Daoy (cell line): ENCODE results near the gene CXCL14. TPM values are rescaled to one million over a fixed set of nuclear protein-coding genes. Genes with fewer than 3 reads are reported as not detected.

Experiments used
- DNase-seq: peaks from one replicate; pipeline ENCODE4 v3.0.0-alpha.2; 2015; ENCODE audit warnings: low read depth
- total RNA-seq: library from RNA; depleted of rRNA; stranded (reverse); fragments of >200 nt; shearing (Covaris generic); gene quantifications from 2 replicates; pipeline ENCODE4 v1.2.3, GENCODE V29; 2014; rRNA removed

CXCL14 gene
- 0.29 TPM in 1 of 2 replicates, not detected in the other for total RNA-seq

GRCh38 chr5:135578685-135579341 is at the start of gene CXCL14:
Gene CXCL14, minus strand, starts transcription at chr5:135578991. Its CDS starts 213 bp downstream, at chr5:135578778.
- DNase-seq = peak; percentile 82

- DNase-seq = no peak
These were observed 47.8 kb upstream of the CXCL14 start for GRCh38 chr5:135626636-135627035.

- no peak for DNase-seq
These were observed 47.2 kb upstream of the CXCL14 start for GRCh38 chr5:135625961-135626360.

GRCh38 chr5:135625486-135625885 is 46.7 kb upstream of the CXCL14 start:
- DNase-seq = no peak

GRCh38 chr5:135625061-135625460 is 46.3 kb upstream of the CXCL14 start:
- no peak for DNase-seq

- DNase-seq = no peak
These were observed 44.5 kb upstream of the CXCL14 start for GRCh38 chr5:135623186-135623715.

- no peak for DNase-seq
These were observed 36.9 kb upstream of the CXCL14 start for GRCh38 chr5:135615581-135616260.

- DNase-seq = no peak
These were observed 36.4 kb upstream of the CXCL14 start for GRCh38 chr5:135615171-135615570.

- DNase-seq = no peak
These were observed 31.2 kb upstream of the CXCL14 start for GRCh38 chr5:135609981-135610380.

- DNase-seq = no peak
These were observed 30.1 kb upstream of the CXCL14 start for GRCh38 chr5:135608761-135609443.

- DNase-seq = no peak
These were observed 29.6 kb upstream of the CXCL14 start for GRCh38 chr5:135608361-135608760.

- DNase-seq = no peak
These were observed 27.6 kb upstream of the CXCL14 start for GRCh38 chr5:135606431-135606830.

GRCh38 chr5:135605221-135605620 is 26.4 kb upstream of the CXCL14 start:
- DNase-seq = no peak

GRCh38 chr5:135604056-135604455 is 25.3 kb upstream of the CXCL14 start:
- DNase-seq = no peak

- DNase-seq = no peak
These were observed 24.3 kb upstream of the CXCL14 start for GRCh38 chr5:135602882-135603721.

- no peak for DNase-seq
These were observed 22.7 kb upstream of the CXCL14 start for GRCh38 chr5:135601466-135601865.

- no peak for DNase-seq
These were observed 22.2 kb upstream of the CXCL14 start for GRCh38 chr5:135600971-135601381.

GRCh38 chr5:135600152-135600570 is 21.4 kb upstream of the CXCL14 start:
- DNase-seq = no peak

- DNase-seq = no peak
These were observed 20.8 kb upstream of the CXCL14 start for GRCh38 chr5:135599421-135600151.

GRCh38 chr5:135598691-135599395 is 20.1 kb upstream of the CXCL14 start:
- DNase-seq = no peak
